HepG2 (cell line): ENCODE data around the gene MIF. TPM values are rescaled to one million over a fixed set of nuclear protein-coding genes. Genes with fewer than 3 reads are reported as not detected.

ENCODE experiments used
- CTCF ChIP-seq: sonication (generic); formaldehyde crosslinking; IDR thresholded peaks from 2 replicates; pipeline ENCODE4 v1.5.0; 2020; ENCODE audit warnings: mild to moderate bottlenecking, missing genetic modification reagents, moderate library complexity
- GFI1 ChIP-seq: sonication (generic); formaldehyde crosslinking; IDR thresholded peaks from 2 replicates; pipeline ENCODE4 v1.5.0; 2020; ENCODE audit warnings: missing genetic modification reagents, mild to moderate bottlenecking, borderline replicate concordance
- KDM5A ChIP-seq: fragments of 200-600 bp; sonication (generic); IDR thresholded peaks from 2 replicates; pipeline ENCODE4 v1.7.0; 2018; ENCODE audit warnings: antibody characterized with exemption, mild to moderate bottlenecking, low read length, borderline replicate concordance
- KDM5B ChIP-seq: sonication (generic); formaldehyde crosslinking; IDR thresholded peaks from 2 replicates; pipeline ENCODE4 v1.4.0; 2020; ENCODE audit warnings: missing genetic modification reagents, mild to moderate bottlenecking, borderline replicate concordance
- KLF13 ChIP-seq: sonication (generic); formaldehyde crosslinking; IDR thresholded peaks from 2 replicates; pipeline ENCODE4 v1.4.0; 2020; ENCODE audit warnings: mild to moderate bottlenecking, missing genetic modification reagents
- MEIS2 ChIP-seq: sonication (generic); formaldehyde crosslinking; IDR thresholded peaks from 2 replicates; pipeline ENCODE4 v1.9.0; 2021; ENCODE audit warnings: mild to moderate bottlenecking, missing genetic modification reagents
- NCOR1 ChIP-seq: fragments of 200-600 bp; sonication (generic); IDR thresholded peaks from 2 replicates; pipeline ENCODE4 v1.7.0; 2017; ENCODE audit warnings: antibody characterized with exemption, low read length, borderline replicate concordance
- NFKB2 ChIP-seq: sonication (generic); formaldehyde crosslinking; IDR thresholded peaks from 2 replicates; pipeline ENCODE4 v1.4.0; 2020; ENCODE audit warnings: missing genetic modification reagents, borderline replicate concordance
- NR0B2 ChIP-seq: sonication (generic); formaldehyde crosslinking; IDR thresholded peaks from 2 replicates; pipeline ENCODE4 v1.4.0; 2020; ENCODE audit warnings: mild to moderate bottlenecking, missing genetic modification reagents
- NRL ChIP-seq: sonication (generic); formaldehyde crosslinking; IDR thresholded peaks from 2 replicates; pipeline ENCODE4 v1.5.0; 2020; ENCODE audit warnings: missing genetic modification reagents, mild to moderate bottlenecking, moderate library complexity, borderline replicate concordance
- PATZ1 ChIP-seq: sonication (generic); formaldehyde crosslinking; IDR thresholded peaks from 2 replicates; pipeline ENCODE4 v1.4.0; 2020; ENCODE audit warnings: missing genetic modification reagents
- PAXIP1 ChIP-seq: sonication (generic); formaldehyde crosslinking; conservative IDR thresholded peaks from 2 replicates; pipeline ENCODE4 v1.4.0; 2020; ENCODE audit warnings: mild to moderate bottlenecking, missing genetic modification reagents, moderate library complexity
- REXO4 ChIP-seq: sonication (generic); formaldehyde crosslinking; IDR thresholded peaks from 2 replicates; pipeline ENCODE4 v1.8.0; 2022; ENCODE audit warnings: missing genetic modification reagents, mild to moderate bottlenecking, borderline replicate concordance
- TFDP2 ChIP-seq: sonication (generic); formaldehyde crosslinking; IDR thresholded peaks from 2 replicates; pipeline ENCODE4 v1.4.0; 2020; ENCODE audit warnings: missing genetic modification reagents
- ZNF441 ChIP-seq: sonication (generic); formaldehyde crosslinking; IDR thresholded peaks from 2 replicates; pipeline ENCODE4 v1.7.0; 2021; ENCODE audit warnings: missing genetic modification reagents, borderline replicate concordance
- ZNF749 ChIP-seq: sonication (generic); formaldehyde crosslinking; IDR thresholded peaks from 2 replicates; pipeline ENCODE4 v1.8.0; 2022; ENCODE audit warnings: mild to moderate bottlenecking, missing genetic modification reagents, moderate library complexity, borderline replicate concordance
- ZNF790 ChIP-seq: sonication (generic); formaldehyde crosslinking; IDR thresholded peaks from 2 replicates; pipeline ENCODE4 v1.8.0; 2022; ENCODE audit warnings: missing genetic modification reagents, mild to moderate bottlenecking, borderline replicate concordance
- polyA plus RNA-seq, 8 experiments: library from polyadenylated mRNA; depleted of rRNA in 3 of 8; stranded (reverse) in 7 of 8; unstranded in 1 of 8; fragments of >200 nt; fragmentation: Illumina TruSeq in 4 of 8; extraction: Trizol in 4 of 8; gene quantifications; 2 replicates each; pipeline versions ENCODE4 v1.2.1 to v1.2.3, GENCODE V29; 2011 to 2016; ENCODE audit warnings: low read depth in 4 of 8, missing spikeins in 1 of 8, mixed read lengths in 1 of 8; ENCODE audit not compliant: insufficient read depth in 1 of 8
- total RNA-seq, 5 experiments: library from RNA; depleted of rRNA; stranded (reverse); fragments of >200 nt; fragmentation: Illumina TruSeq; extraction: Trizol; gene quantifications; 2 replicates each; pipeline ENCODE4 v1.2.3, GENCODE V29; 2016; ENCODE audit warnings: low read depth in 1 of 5

Gene MIF
- total and polyA plus RNA-seq, 2 of the 13 experiments (the other 11 are each of a cell fraction or from before 2014, with no cell fraction given) = 634 to 675 TPM

GRCh38 chr22:23894710-23895598 is 771 bp downstream of the MIF start (continued):
- TF ChIP-seq PATZ1 (peak; percentile 49; the same call in 1 of the 2 replicates), PAXIP1 (CRISPR knock-in tag) (peak; percentile 23; the same call in 1 of the 2 replicates), ZNF790 (CRISPR knock-in tag) (0 out of 2 replicates have a peak, but pooled peaks have one; percentile 8), REXO4 (CRISPR knock-in tag) (no peak), NRL (peak; percentile 86), KDM5B (CRISPR knock-in tag) (peak; percentile 75; the same call in 1 of the 2 replicates), GFI1 (CRISPR knock-in tag) (no peak), TFDP2 (CRISPR knock-in tag) (peak; percentile 49; the same call in 1 of the 2 replicates), KLF13 (CRISPR knock-in tag) (peak; percentile 53; the same call in 1 of the 2 replicates), NCOR1 (0 out of 2 replicates have a peak, but pooled peaks have one; percentile 10), MEIS2 (CRISPR knock-in tag) (peak; percentile 43; the same call in 1 of the 2 replicates), NR0B2 (peak; percentile 33; the same call in 1 of the 2 replicates), CTCF (CRISPR knock-in tag) (peak; percentile 69), ZNF441 (CRISPR knock-in tag) (peak; percentile 48; the same call in 1 of the 2 replicates), NFKB2 (CRISPR knock-in tag) (peak; percentile 12; the same call in 1 of the 2 replicates), KDM5A (peak; percentile 72; the same call in 1 of the 2 replicates), ZNF749 (peak; percentile 64; the same call in 1 of the 2 replicates)
